Right lobe of liver (tissue), 4 donors: Measurements from ENCODE around the gene SPESP1.

Experiments used
- POLR2A ChIP-seq: fragments of 450-650 bp; IDR thresholded peaks from one replicate; pipeline ENCODE4 v1.6.1; 2017; ENCODE audit warnings: antibody characterized with exemption, mild to moderate bottlenecking
- TF ChIP-seq, protein P1 (sequence below), 4 donors: fragments of 200-600 bp in 3 of 4; fragments of 450-650 bp in 1 of 4; IDR thresholded peaks; one replicate each; pipeline versions ENCODE4 v1.5.1 to v1.8.0; 2016 to 2022; ENCODE audit warnings: antibody characterized with exemption in 4 of 4, mild to moderate bottlenecking in 2 of 4
- donor health status: DM: no; HTN: no; CAD: no.
- donor health status: DM: no; HTN: no; CAD: no.
- donor health status: DM: no; HTN: yes; CAD: no.

GRCh38 chr15:68896178-68896577, 34.1 kb upstream of the SPESP1 start:
- TF ChIP-seq, protein P1, sequence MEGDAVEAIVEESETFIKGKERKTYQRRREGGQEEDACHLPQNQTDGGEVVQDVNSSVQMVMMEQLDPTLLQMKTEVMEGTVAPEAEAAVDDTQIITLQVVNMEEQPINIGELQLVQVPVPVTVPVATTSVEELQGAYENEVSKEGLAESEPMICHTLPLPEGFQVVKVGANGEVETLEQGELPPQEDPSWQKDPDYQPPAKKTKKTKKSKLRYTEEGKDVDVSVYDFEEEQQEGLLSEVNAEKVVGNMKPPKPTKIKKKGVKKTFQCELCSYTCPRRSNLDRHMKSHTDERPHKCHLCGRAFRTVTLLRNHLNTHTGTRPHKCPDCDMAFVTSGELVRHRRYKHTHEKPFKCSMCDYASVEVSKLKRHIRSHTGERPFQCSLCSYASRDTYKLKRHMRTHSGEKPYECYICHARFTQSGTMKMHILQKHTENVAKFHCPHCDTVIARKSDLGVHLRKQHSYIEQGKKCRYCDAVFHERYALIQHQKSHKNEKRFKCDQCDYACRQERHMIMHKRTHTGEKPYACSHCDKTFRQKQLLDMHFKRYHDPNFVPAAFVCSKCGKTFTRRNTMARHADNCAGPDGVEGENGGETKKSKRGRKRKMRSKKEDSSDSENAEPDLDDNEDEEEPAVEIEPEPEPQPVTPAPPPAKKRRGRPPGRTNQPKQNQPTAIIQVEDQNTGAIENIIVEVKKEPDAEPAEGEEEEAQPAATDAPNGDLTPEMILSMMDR (IDR thresholded peaks at IDR 0.05): no peak
- no peak for TF ChIP-seq POLR2A
